Mesendoderm (in vitro differentiated cells): ENCODE measurements around the gene SP100. TPM values are rescaled to one million over a fixed set of nuclear protein-coding genes. Genes with fewer than 3 reads are reported as not detected.
"Not testable (repeated sequence)": the region's sequence is repeated elsewhere in the genome, so short reads cannot be mapped to it uniquely, and the experiment has no call there.

Experiments used
- DNase-seq: peaks from one replicate; pipeline ENCODE4 v3.0.0; 2013
- H2AK5ac ChIP-seq: 2 replicates; pipeline ENCODE4 v1.6.1; 2013; ENCODE audit warnings: low read length, inconsistent platforms
- H2BK120ac ChIP-seq: 2 replicates; pipeline ENCODE4 v1.6.1; 2013; ENCODE audit warnings: low read depth, mild to moderate bottlenecking, low read length, moderate library complexity, mixed read lengths
- H2BK15ac ChIP-seq: replicated peaks from 2 replicates; pipeline ENCODE4 v1.6.1; 2013; ENCODE audit warnings: low read depth, mild to moderate bottlenecking, moderate library complexity
- H2BK5ac ChIP-seq: 2 replicates; pipeline ENCODE4 v1.6.1; 2013; ENCODE audit warnings: low read length, inconsistent platforms
- H3K18ac ChIP-seq: 2 replicates; pipeline ENCODE4 v1.6.1; 2013; ENCODE audit warnings: mild to moderate bottlenecking, low read length, mixed read lengths
- H3K23ac ChIP-seq: one replicate; pipeline ENCODE4 v1.6.1; 2013; ENCODE audit warnings: low read length
- H3K27ac ChIP-seq: 2 replicates; pipeline ENCODE4 v1.5.1; 2013; ENCODE audit warnings: low read depth, mild to moderate bottlenecking, inconsistent platforms, low read length, moderate library complexity
- H3K27me3 ChIP-seq: 2 replicates; pipeline ENCODE4 v1.6.1; 2013; ENCODE audit warnings: low read length, control low read depth, mild to moderate bottlenecking, inconsistent platforms; ENCODE audit not compliant: insufficient read depth, poor library complexity
- H3K36me3 ChIP-seq: 2 replicates; pipeline ENCODE4 v1.6.1; 2013; ENCODE audit warnings: low read length, inconsistent platforms; ENCODE audit not compliant: control insufficient read depth, insufficient read depth
- H3K4ac ChIP-seq: one replicate; pipeline ENCODE4 v1.6.1; 2013; ENCODE audit warnings: low read depth, mild to moderate bottlenecking, low read length, moderate library complexity
- H3K4me1 ChIP-seq: 2 replicates; pipeline ENCODE4 v1.6.1; 2013; ENCODE audit warnings: low read depth, low read length, inconsistent platforms; ENCODE audit not compliant: control insufficient read depth
- H3K4me2 ChIP-seq: 2 replicates; pipeline ENCODE4 v1.6.1; 2013; ENCODE audit warnings: low read length
- H3K4me3 ChIP-seq: 2 replicates; pipeline ENCODE4 v1.5.1; 2013; ENCODE audit warnings: mild to moderate bottlenecking, low read length
- H3K56ac ChIP-seq: one replicate; pipeline ENCODE4 v1.6.1; 2013; ENCODE audit warnings: low read length
- H3K79me1 ChIP-seq: 2 replicates; pipeline ENCODE4 v1.6.1; 2013; ENCODE audit warnings: low read length, inconsistent platforms
- H3K79me2 ChIP-seq: 2 replicates; pipeline ENCODE4 v1.6.1; 2013; ENCODE audit warnings: mild to moderate bottlenecking, low read length; ENCODE audit not compliant: control insufficient read depth, insufficient read depth
- H3K9ac ChIP-seq: 2 replicates; pipeline ENCODE4 v1.6.1; 2013; ENCODE audit warnings: low read length, inconsistent platforms
- H4K5ac ChIP-seq: one replicate; pipeline ENCODE4 v1.6.1; 2013; ENCODE audit warnings: low read length
- H4K8ac ChIP-seq: one replicate; pipeline ENCODE4 v1.6.1; 2013; ENCODE audit warnings: low read depth, mild to moderate bottlenecking, control low read depth, low read length, moderate library complexity
- whole genome bisulfite sequencing: extraction: QIAGEN DNeasy Blood & Tissue Kit; methylation state at CpG from one replicate; pipeline ENCODE4 v1.1.7; 2013; ENCODE audit warnings: low lambda C conversion rate, missing lambda C conversion rate; ENCODE audit not compliant: insufficient coverage; ENCODE audit errors: extremely low coverage; 5-methylcytosine and 5-hydroxymethylcytosine counted together
- polyA plus RNA-seq, 2 experiments: library from polyadenylated mRNA; stranded (reverse); fragments of 200-250 nt; gene quantifications; one replicate each; pipeline ENCODE4 v1.2.3, GENCODE V29; 2013

SP100 gene
- 0.72 TPM for polyA plus RNA-seq (2013, experiment 1 of 2)
- polyA plus RNA-seq (2013, experiment 2 of 2): 0.55 TPM

- H3K56ac ChIP-seq: peak within 1 kb of the TSS; percentile 22
- peak; percentile 21 for DNase-seq
Observed at GRCh38 chr2:230416061-230416721, at the start of gene SP100. SP100 (plus strand) TSS chr2:230416201; CDS start chr2:230416297, 96 bp downstream.

GRCh38 chr2:230382108-230382507 is 33.9 kb upstream of the SP100 start:
- Histone ChIP-seq H3K4ac (no peak overlapping the region), H4K5ac (no peak overlapping the region)
- no CpG with 5 or more reads among the region's 2 CpGs for WGBS

More at GRCh38 chr2:230416061-230416721, at the start of gene SP100:
- WGBS: no CpG with 5 or more reads among the region's 12 CpGs
- H3K4me3 ChIP-seq: no peak within 1 kb of the TSS
- no peaks in the 10 kb centered on the region for H3K4me1 ChIP-seq
- no peak within 1 kb of the TSS for H3K23ac ChIP-seq
- H3K9ac ChIP-seq: no peak within 1 kb of the TSS
- H3K4ac ChIP-seq: no peak within 1 kb of the TSS
- no peak within 1 kb of the TSS for H2AK5ac ChIP-seq
- H2BK5ac ChIP-seq: no peak within 1 kb of the TSS
- H3K79me2 ChIP-seq: no peaks in the 10 kb centered on the region
- H3K27me3 ChIP-seq: no peaks in the 10 kb centered on the region
- no peak within 1 kb of the TSS for H3K18ac ChIP-seq
- no peak within 1 kb of the TSS for H3K4me2 ChIP-seq
- no peaks in the 10 kb centered on the region for H3K79me1 ChIP-seq
- no peak within 1 kb of the TSS for H2BK15ac ChIP-seq
- H4K8ac ChIP-seq: no peak within 1 kb of the TSS
- H3K36me3 ChIP-seq: no peaks in the 10 kb centered on the region
- H3K27ac ChIP-seq: no peak within 1 kb of the TSS
- no peak within 1 kb of the TSS for H2BK120ac ChIP-seq
- no peak within 1 kb of the TSS for H4K5ac ChIP-seq

GRCh38 chr2:230383453-230383852 is 32.5 kb upstream of the SP100 start:
- Histone ChIP-seq H3K4me2 (no peak overlapping the region), H4K5ac (no peak overlapping the region), H2BK120ac (no peak overlapping the region), H3K27ac (no peak overlapping the region), H2BK15ac (no peak overlapping the region), H3K79me1 (no peaks in the 10 kb centered on the region), H3K4me3 (no peak overlapping the region), H4K8ac (no peak overlapping the region), H2AK5ac (no peak overlapping the region), H3K9ac (no peak overlapping the region), H3K36me3 (no peaks in the 10 kb centered on the region), H3K27me3 (no peaks in the 10 kb centered on the region), H3K4me1 (no peaks in the 10 kb centered on the region), H3K23ac (no peak overlapping the region), H3K56ac (no peak overlapping the region), H2BK5ac (no peak overlapping the region), H3K18ac (no peak overlapping the region), H3K4ac (no peak overlapping the region), H3K79me2 (no peaks in the 10 kb centered on the region)
- WGBS: no CpG with 5 or more reads among the region's 5 CpGs
- DNase-seq: no peak

More at GRCh38 chr2:230382108-230382507, 33.9 kb upstream of the SP100 start:
- H3K4me1 ChIP-seq: no peaks in the 10 kb centered on the region
- H3K4me3 ChIP-seq: no peak overlapping the region
- no peaks in the 10 kb centered on the region for H3K36me3 ChIP-seq
- no peak overlapping the region for H4K8ac ChIP-seq
- H3K18ac ChIP-seq: no peak overlapping the region
- H3K79me2 ChIP-seq: no peaks in the 10 kb centered on the region
- no peak overlapping the region for H3K4me2 ChIP-seq
- H3K9ac ChIP-seq: no peak overlapping the region
- no peak overlapping the region for H2AK5ac ChIP-seq
- H3K23ac ChIP-seq: no peak overlapping the region
- no peak for DNase-seq
- H3K27me3 ChIP-seq: no peaks in the 10 kb centered on the region
- H3K56ac ChIP-seq: no peak overlapping the region
- H2BK120ac ChIP-seq: no peak overlapping the region
- H3K27ac ChIP-seq: no peak overlapping the region
- no peaks in the 10 kb centered on the region for H3K79me1 ChIP-seq
- no peak overlapping the region for H2BK15ac ChIP-seq
- no peak overlapping the region for H2BK5ac ChIP-seq

GRCh38 chr2:230384986-230385385 is 31.0 kb upstream of the SP100 start:
- Histone ChIP-seq H4K8ac (no peak overlapping the region), H4K5ac (no peak overlapping the region), H3K4ac (no peak overlapping the region), H3K27ac (no peak overlapping the region), H3K23ac (no peak overlapping the region), H3K4me3 (no peak overlapping the region), H3K56ac (no peak overlapping the region), H3K18ac (no peak overlapping the region), H2BK5ac (no peak overlapping the region), H3K79me2 (no peaks in the 10 kb centered on the region), H2BK15ac (no peak overlapping the region), H3K4me2 (no peak overlapping the region), H2AK5ac (no peak overlapping the region), H3K4me1 (no peaks in the 10 kb centered on the region), H3K27me3 (no peaks in the 10 kb centered on the region), H3K79me1 (no peaks in the 10 kb centered on the region), H3K9ac (no peak overlapping the region), H2BK120ac (no peak overlapping the region), H3K36me3 (no peaks in the 10 kb centered on the region)
- DNase-seq: no peak
- no CpG with 5 or more reads among the region's 6 CpGs for WGBS

- Histone ChIP-seq H2AK5ac (no peak overlapping the region), H3K4ac (no peak overlapping the region), H2BK5ac (no peak overlapping the region), H3K4me3 (no peak overlapping the region), H3K27me3 (no peaks in the 10 kb centered on the region), H3K23ac (no peak overlapping the region), H3K79me1 (no peaks in the 10 kb centered on the region), H3K36me3 (no peaks in the 10 kb centered on the region), H3K27ac (no peak overlapping the region), H3K4me2 (no peak overlapping the region), H4K5ac (no peak overlapping the region), H3K9ac (no peak overlapping the region), H3K79me2 (no peaks in the 10 kb centered on the region), H2BK120ac (no peak overlapping the region), H2BK15ac (no peak overlapping the region), H3K4me1 (no peaks in the 10 kb centered on the region), H3K56ac (no peak overlapping the region), H3K18ac (no peak overlapping the region), H4K8ac (no peak overlapping the region)
- no peak for DNase-seq
- no CpG with 5 or more reads among the region's 2 CpGs for WGBS
Observed at GRCh38 chr2:230394301-230394700, 21.7 kb upstream of the SP100 start.

GRCh38 chr2:230398698-230399097 is 17.3 kb upstream of the SP100 start:
- H3K18ac ChIP-seq, H3K4me2 ChIP-seq, H2BK120ac ChIP-seq, H3K56ac ChIP-seq, DNase-seq, H3K9ac ChIP-seq, H2AK5ac ChIP-seq, H4K8ac ChIP-seq, H4K5ac ChIP-seq, H3K36me3 ChIP-seq, H3K4me1 ChIP-seq, H3K4ac ChIP-seq, H3K4me3 ChIP-seq, H2BK5ac ChIP-seq, H2BK15ac ChIP-seq, H3K23ac ChIP-seq, H3K27ac ChIP-seq, H3K79me2 ChIP-seq, H3K27me3 ChIP-seq, H3K79me1 ChIP-seq: not testable (repeated sequence)
- no CpG with 5 or more reads among the region's 6 CpGs for WGBS
